PC-3 (cell line): Measurements from ENCODE around the gene HOXA2.

Source experiments
- EZH2 ChIP-seq: fragments of 300-600 bp; sonication (generic); IDR thresholded peaks from one replicate; pipeline ENCODE4 v1.6.1; 2017; ENCODE audit warnings: antibody characterized with exemption, mild to moderate bottlenecking, low read length; ENCODE audit not compliant: unreplicated experiment
- TF ChIP-seq, protein P1 (sequence below): fragments of 300-600 bp; sonication (generic); conservative IDR thresholded peaks from 2 replicates; pipeline ENCODE4 v1.5.1; 2017; ENCODE audit warnings: antibody characterized with exemption, low read depth, mild to moderate bottlenecking, low read length

DNA sequence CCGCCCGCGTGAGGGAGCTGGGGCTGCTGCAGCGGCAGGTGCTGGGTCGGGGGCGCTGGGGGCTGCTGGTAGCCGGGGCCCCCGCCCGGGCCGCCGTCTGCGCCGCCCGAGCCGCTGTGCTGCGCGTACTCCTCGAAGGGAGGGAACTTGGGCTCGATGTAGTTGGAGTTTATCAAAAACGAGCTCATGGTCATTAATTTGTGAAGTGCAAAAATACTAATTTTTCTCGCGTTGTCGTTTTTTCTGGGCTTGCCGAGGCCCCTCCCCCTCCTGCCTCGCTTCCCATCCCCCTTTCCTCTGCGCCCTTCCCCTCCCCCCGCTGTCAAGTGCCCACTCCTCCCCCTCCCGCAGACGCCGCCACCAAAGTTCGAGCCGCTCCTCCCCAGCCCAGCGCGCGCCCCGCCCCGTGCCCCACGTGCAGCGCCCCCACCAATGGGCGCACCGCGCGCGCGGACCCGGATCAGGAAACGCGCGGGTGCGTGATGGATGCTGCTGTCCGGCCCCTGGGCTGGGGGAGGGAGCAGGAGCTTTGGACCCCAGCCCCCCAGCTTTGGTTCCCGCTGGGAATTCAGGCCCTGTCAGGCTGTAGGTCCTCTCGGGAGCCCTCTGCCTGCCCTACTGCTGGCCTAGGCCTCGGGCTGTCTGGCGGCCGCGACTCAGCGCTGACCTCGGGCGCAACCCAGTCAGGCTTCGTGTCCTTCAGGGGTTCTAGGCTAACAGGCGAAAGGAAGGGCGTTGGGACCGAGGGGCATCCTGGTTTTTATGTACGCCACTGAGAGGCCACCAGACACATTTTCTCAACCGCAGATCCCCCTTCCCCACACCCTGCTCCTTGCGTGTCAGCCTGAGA, 28.3 kb upstream of the HOXA2 start, which contains the start of gene HOXA4:
- TF ChIP-seq, protein P1, sequence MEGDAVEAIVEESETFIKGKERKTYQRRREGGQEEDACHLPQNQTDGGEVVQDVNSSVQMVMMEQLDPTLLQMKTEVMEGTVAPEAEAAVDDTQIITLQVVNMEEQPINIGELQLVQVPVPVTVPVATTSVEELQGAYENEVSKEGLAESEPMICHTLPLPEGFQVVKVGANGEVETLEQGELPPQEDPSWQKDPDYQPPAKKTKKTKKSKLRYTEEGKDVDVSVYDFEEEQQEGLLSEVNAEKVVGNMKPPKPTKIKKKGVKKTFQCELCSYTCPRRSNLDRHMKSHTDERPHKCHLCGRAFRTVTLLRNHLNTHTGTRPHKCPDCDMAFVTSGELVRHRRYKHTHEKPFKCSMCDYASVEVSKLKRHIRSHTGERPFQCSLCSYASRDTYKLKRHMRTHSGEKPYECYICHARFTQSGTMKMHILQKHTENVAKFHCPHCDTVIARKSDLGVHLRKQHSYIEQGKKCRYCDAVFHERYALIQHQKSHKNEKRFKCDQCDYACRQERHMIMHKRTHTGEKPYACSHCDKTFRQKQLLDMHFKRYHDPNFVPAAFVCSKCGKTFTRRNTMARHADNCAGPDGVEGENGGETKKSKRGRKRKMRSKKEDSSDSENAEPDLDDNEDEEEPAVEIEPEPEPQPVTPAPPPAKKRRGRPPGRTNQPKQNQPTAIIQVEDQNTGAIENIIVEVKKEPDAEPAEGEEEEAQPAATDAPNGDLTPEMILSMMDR, result no peak
- TF ChIP-seq EZH2, result no peak
